Tibial artery (tissue), 4 donors: Measurements from ENCODE around the gene NOTUM.

Experiments
- DNase-seq, 2 donors: peaks; one replicate each; pipeline ENCODE4 v3.0.0-alpha.2; 2019
- H3K27ac ChIP-seq, 2 donors: fragments of 200-600 bp; sonication (generic) in 1 of 2; 1 replicate in 1 of 2; 2 replicates in 1 of 2; pipeline ENCODE4 v1.5.1; 2018 to 2019; ENCODE audit warnings: mild to moderate bottlenecking in 1 of 2
- H3K27me3 ChIP-seq, 2 donors: fragments of 200-600 bp; sonication (generic) in 1 of 2; one replicate each; pipeline versions ENCODE4 v1.5.1 to v1.6.0; 2016 to 2019
- H3K36me3 ChIP-seq, 3 donors: fragments of 200-600 bp; sonication (generic) in 2 of 3; one replicate each; pipeline ENCODE4 v1.5.1; 2016 to 2019; ENCODE audit warnings: mild to moderate bottlenecking in 2 of 3
- H3K4me1 ChIP-seq, 4 donors: fragments of 200-600 bp; sonication (generic) in 2 of 4; 1 replicate in 3 of 4; 2 replicates in 1 of 4; pipeline ENCODE4 v1.5.1; 2016 to 2019
- H3K4me3 ChIP-seq, 2 donors: fragments of 200-600 bp; sonication (generic) in 1 of 2; 1 replicate in 1 of 2; 2 replicates in 1 of 2; pipeline ENCODE4 v1.5.1; 2018 to 2019; ENCODE audit warnings: mild to moderate bottlenecking in 2 of 2
- H3K9me3 ChIP-seq, 3 donors: fragments of 200-600 bp; sonication (generic) in 1 of 3; one replicate each; pipeline ENCODE4 v1.5.1; 2016 to 2019
- CTCF ChIP-seq, 2 experiments: fragments of 200-600 bp in 1 of 2; fragments of 450-650 bp in 1 of 2; IDR thresholded peaks; one replicate each; pipeline ENCODE4 v1.5.1; 2017 to 2019; ENCODE audit warnings: antibody characterized with exemption in 2 of 2, mild to moderate bottlenecking in 1 of 2, moderate library complexity in 1 of 2
- intact Hi-C: fragments of 100-400 bp; cut with DNase I; formaldehyde crosslinking; loops from one replicate; pipeline ENCODE4 v1.15.0; 2023; ENCODE audit warnings: low total_unique reads

The NOTUM gene

GRCh38 chr17:81994593-81995462 is 33.8 kb upstream of the NOTUM start:
- no peak overlapping the region for H3K4me3 ChIP-seq
- H3K27me3 ChIP-seq = no peaks in the 10 kb centered on the region
- peaks cover 0 to 21% (median 18%) of the 10 kb centered on the region in 4 donors for H3K4me1 ChIP-seq
- no peak for DNase-seq
- intact Hi-C loops = no loop called here
- H3K36me3 ChIP-seq = peaks cover 0 to 30% (median 7%) of the 10 kb centered on the region in 3 donors
- H3K9me3 ChIP-seq = no peaks in the 10 kb centered on the region
- no peak for TF ChIP-seq CTCF (IDR thresholded peaks at IDR 0.05)
- H3K27ac ChIP-seq = no peak overlapping the region

DNA sequence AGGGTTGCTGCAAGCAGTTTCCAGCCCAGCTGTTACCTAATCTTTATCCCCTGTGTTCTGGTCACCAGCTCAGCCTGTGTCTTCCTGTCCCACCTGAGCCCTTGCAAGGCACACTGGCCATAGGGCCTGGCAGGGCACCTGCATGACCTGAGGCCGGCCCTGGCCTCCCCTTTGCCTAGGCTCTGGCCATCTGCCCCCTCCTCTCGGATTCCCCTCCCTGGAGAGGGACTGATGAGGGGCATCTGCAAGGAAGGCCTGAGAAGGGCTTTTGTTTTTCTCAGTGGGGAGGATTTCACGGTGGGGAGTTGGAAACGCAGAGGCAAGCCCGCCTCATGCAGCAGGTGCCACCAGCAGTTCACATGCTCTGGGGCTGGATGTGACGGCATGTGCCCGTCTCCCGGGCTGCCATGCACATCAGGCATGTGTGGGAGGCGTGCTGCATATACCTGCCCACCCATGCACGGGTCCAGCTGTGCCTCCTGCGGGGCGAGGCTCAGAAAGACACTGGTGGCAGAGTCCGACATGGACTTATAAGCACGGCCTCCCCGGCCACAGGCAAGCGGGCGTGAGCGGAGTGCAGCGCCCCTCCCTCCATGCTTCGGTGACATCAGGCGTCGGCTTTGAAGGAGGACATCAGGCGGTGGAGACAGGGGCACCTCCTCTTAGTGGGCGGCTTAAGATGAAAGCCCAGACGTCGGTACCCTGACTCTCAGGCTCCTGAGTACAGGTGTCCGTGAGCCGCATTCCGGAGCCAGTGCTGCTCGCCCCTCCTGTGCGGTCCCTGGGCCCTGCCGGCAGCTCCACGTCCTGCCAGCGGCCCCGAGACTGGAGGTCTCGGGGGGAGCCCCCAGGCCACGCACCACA is 33.0 kb upstream of the NOTUM start:
- intact Hi-C loops = no loop called here
- H3K27ac ChIP-seq = no peak overlapping the region

DNA sequence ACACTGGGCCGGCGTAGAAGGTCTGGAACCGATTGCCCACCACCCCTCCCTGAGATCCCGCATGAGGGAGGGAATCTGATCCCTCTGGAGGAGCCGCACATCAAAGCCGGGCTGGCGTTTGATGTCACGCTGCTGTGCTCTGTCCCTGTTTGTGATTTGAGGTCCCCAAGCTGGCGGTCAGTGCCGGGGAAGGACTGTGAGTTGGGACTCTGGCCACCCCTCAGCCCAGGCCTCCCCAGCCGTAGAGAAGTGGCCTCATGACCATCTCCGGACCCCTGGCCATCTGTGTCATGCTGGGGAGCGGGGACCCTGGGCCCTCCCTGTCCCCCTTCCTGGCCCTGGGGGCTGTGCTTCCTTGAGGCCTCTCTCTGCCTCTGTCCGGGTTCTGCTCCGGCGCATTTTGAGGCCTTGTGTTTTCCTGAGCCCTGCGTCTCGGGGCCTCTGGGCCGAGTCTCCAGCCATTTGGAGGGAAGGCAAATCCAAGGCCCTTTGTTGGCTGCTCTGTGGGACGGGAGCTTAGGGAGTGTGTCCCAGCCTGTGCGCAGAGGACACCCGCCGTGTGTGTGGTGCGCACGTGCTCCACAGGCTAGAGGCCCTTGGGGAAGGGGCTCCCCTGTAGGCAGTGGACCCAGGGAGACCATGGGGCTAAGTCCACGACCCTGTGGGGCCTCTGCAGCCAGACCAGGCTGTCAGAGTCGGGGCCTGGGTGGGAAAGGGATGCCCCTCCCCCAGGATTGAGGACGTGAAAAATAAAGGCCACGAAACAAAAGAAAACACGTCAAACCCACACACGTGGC is 31.5 kb upstream of the NOTUM start:
- no peaks in the 10 kb centered on the region for H3K9me3 ChIP-seq
- no peak for TF ChIP-seq CTCF (IDR thresholded peaks at IDR 0.05)
- DNase-seq = no peak
- peak overlapping the region; percentile 10 to 38 for H3K4me3 ChIP-seq
- peaks cover 0 to 21% (median 18%) of the 10 kb centered on the region in 4 donors for H3K4me1 ChIP-seq
- intact Hi-C loops = no loop called here
- peak overlapping the region in 1 of 2 donors; percentile 49 for H3K27ac ChIP-seq
- H3K27me3 ChIP-seq = no peaks in the 10 kb centered on the region
- H3K36me3 ChIP-seq = peaks cover 0 to 47% (median 7%) of the 10 kb centered on the region in 3 donors

More for the DNA sequence above, 33.0 kb upstream of the NOTUM start:
- H3K9me3 ChIP-seq = no peaks in the 10 kb centered on the region
- H3K36me3 ChIP-seq = peaks cover 0 to 35% (median 7%) of the 10 kb centered on the region in 3 donors
- H3K4me3 ChIP-seq = no peak overlapping the region
- H3K4me1 ChIP-seq = peaks cover 0 to 21% (median 18%) of the 10 kb centered on the region in 4 donors
- no peak for TF ChIP-seq CTCF (IDR thresholded peaks at IDR 0.05)
- no peaks in the 10 kb centered on the region for H3K27me3 ChIP-seq
- peak in 1 of 2 donors; percentile 64 for DNase-seq

DNA sequence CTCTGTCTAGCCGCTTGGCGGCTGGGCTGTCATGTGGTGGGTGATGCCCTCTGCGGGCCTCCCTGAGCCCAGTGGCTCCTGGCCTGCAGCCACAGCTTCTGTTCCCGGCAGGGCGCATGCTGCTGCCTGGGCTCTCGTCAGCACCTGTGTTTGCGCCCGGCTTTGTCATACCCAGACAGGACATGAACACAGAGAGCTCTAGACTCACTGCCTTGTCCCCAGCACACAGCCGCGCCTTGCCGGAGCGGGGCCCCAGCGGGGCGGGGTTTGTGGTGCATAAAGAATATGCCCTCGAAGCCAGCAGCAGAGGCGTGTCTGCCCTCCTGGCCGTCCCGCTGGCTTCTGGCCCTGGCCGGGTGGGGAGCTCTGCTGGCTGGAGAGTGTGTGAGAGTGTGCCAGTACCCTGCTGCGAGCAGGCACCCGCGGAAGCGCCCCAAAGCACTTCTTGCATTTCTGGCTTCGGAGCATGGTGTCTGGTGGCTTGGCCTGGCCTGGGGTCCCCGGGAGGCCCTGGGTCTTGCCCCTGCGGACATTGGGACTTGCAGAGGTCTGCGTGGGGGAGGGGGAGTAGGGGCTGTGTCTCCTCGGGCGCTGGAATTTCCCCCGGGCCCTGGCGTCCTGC is 30.8 kb upstream of the NOTUM start:
- intact Hi-C loops = no loop called here
- DNase-seq = peak; percentile 45 to 85
- peak overlapping the region in 1 of 2 donors; percentile 49 for H3K27ac ChIP-seq
- H3K4me3 ChIP-seq = peak overlapping the region; percentile 10 to 38
- no peaks in the 10 kb centered on the region for H3K27me3 ChIP-seq
- peaks cover 0 to 21% (median 18%) of the 10 kb centered on the region in 4 donors for H3K4me1 ChIP-seq
- peaks cover 0 to 47% (median 11%) of the 10 kb centered on the region in 3 donors for H3K36me3 ChIP-seq
- TF ChIP-seq CTCF (IDR thresholded peaks at IDR 0.05) = no peak
- no peaks in the 10 kb centered on the region for H3K9me3 ChIP-seq
